Measurements from ENCODE around the gene ZNF274. TPM values are rescaled to one million over a fixed set of nuclear protein-coding genes. Genes with fewer than 3 reads are reported as not detected.

ZNF274 gene
- total RNA-seq, 6 donors from 2014 or later, result 19.0 to 63.9 (median 26.4) TPM

GRCh38 chr19:58183817-58184215 lies 955 bp downstream of the ZNF274 start:
- DNase-seq, result no peak
- H3K9me3 ChIP-seq, result peaks cover 84 to 100% (median 93%) of the 10 kb centered on the region in 4 donors
- H3K4me1 ChIP-seq, result peaks cover 0 to 11% (median 0%) of the 10 kb centered on the region in 4 donors
- peak overlapping the region; percentile 57 to 90 (median 68) for H3K4me3 ChIP-seq
- ATAC-seq (ENCODE audit: low FRiP score in 2 of 2), result no peak
- TF ChIP-seq POLR2A (IDR thresholded peaks at IDR 0.05), result no peak
- no peak for TF ChIP-seq EP300 (IDR thresholded peaks at IDR 0.05)
- TF ChIP-seq POLR2AphosphoS5 (IDR thresholded peaks at IDR 0.05), result no peak
- TF ChIP-seq, protein P1, sequence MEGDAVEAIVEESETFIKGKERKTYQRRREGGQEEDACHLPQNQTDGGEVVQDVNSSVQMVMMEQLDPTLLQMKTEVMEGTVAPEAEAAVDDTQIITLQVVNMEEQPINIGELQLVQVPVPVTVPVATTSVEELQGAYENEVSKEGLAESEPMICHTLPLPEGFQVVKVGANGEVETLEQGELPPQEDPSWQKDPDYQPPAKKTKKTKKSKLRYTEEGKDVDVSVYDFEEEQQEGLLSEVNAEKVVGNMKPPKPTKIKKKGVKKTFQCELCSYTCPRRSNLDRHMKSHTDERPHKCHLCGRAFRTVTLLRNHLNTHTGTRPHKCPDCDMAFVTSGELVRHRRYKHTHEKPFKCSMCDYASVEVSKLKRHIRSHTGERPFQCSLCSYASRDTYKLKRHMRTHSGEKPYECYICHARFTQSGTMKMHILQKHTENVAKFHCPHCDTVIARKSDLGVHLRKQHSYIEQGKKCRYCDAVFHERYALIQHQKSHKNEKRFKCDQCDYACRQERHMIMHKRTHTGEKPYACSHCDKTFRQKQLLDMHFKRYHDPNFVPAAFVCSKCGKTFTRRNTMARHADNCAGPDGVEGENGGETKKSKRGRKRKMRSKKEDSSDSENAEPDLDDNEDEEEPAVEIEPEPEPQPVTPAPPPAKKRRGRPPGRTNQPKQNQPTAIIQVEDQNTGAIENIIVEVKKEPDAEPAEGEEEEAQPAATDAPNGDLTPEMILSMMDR (IDR thresholded peaks at IDR 0.05), result no peak
- H3K27me3 ChIP-seq, result no peaks in the 10 kb centered on the region
- H3K27ac ChIP-seq, result peak overlapping the region; percentile 94 to 100 (median 98)
- peaks cover 19 to 42% (median 35%) of the 10 kb centered on the region in 4 donors for H3K36me3 ChIP-seq
- 16 to 20% methylated on average over 9 to 13 of the region's 13 CpGs for WGBS, 2 donors

DNA sequence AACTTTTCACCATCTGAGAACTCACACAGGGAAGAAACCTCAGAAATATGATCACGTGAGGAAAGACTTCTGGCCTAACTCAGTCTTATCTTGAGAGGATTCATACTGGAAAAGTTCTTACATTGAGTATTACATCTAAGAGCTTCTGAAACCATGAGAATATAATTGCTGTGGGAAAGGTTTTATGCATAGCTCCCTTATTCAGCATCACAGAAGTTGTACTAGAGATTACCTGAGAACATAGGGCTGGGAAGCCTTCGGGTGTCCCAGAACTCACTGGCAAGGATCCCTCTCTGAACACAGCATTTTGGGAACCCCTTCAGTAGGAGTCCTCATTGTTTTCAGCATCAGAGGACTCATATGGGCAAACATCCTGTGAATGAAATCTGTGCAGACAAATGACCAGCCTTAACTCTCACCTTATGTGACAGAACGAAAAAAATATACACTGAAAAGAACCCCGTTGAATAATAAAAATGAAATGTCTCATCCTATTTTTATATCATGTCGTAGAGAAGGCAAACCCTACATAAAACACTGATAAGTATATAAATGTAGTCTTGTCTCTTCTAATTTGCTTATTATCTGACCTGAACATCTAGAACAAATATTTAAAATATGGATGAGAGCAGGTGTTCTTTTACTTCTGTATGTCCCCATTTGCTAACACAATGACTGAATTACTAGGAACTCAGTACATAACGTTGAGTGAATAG lies 14.2 kb downstream of the ZNF274 start:
- no peak for DNase-seq
- WGBS, 2 donors, result 84 to 99% methylated on average over 6 of the region's 6 CpGs
- peaks cover 100% of the 10 kb centered on the region in 4 donors for H3K9me3 ChIP-seq
- H3K4me3 ChIP-seq, result no peak overlapping the region
- no peaks in the 10 kb centered on the region for H3K4me1 ChIP-seq
- H3K36me3 ChIP-seq, result peaks cover 21 to 89% (median 80%) of the 10 kb centered on the region in 4 donors
- no peak overlapping the region for H3K27ac ChIP-seq
- TF ChIP-seq, protein P1 (IDR thresholded peaks at IDR 0.05), result no peak
- TF ChIP-seq POLR2A (IDR thresholded peaks at IDR 0.05) (no peak), POLR2AphosphoS5 (IDR thresholded peaks at IDR 0.05) (no peak), EP300 (IDR thresholded peaks at IDR 0.05) (no peak)
- no peak for ATAC-seq (ENCODE audit: low FRiP score in 2 of 2)
- no peaks in the 10 kb centered on the region for H3K27me3 ChIP-seq

DNA sequence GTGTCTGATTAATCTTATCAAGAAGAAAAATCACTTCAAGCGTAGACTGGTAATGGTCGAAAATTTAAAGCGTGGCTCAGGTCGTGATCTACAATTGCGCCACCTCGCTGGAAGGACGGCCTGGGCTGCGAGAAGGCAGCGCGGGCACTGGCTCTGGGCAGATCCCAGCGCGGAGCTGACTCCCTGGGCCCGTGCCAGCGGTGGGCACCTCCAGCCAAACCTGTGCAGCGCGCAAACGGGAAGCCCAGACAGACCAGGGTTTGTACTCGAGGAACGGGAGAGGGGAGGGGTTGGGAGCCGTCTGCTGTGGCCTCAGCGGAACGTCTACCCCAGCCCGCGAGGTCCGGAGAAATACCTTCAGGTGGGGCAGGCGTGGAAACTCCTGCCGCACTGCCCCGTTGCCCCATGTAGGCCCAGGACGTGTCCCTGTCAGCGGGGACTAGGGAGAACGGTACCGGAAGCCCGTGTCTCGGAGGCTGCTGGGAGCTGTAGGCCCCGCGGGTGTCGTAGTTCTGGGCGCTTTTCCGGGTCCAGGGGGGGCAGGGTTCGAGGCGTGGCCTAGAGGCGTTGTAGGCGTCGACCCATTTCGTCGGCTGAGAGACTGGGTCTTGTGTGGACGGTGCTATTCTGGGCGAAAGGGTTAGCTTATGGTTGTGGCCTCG lies 21.1 kb downstream of the ZNF274 start:
- Histone ChIP-seq H3K4me3 (no peak overlapping the region), H3K4me1 (no peaks in the 10 kb centered on the region), H3K36me3 (peaks cover 22 to 75% (median 53%) of the 10 kb centered on the region in 4 donors), H3K27ac (no peak overlapping the region), H3K27me3 (no peaks in the 10 kb centered on the region), H3K9me3 (peaks cover 99 to 100% (median 100%) of the 10 kb centered on the region in 4 donors)
- 29 to 45% methylated on average over 18 to 47 of the region's 49 CpGs for WGBS, 2 donors
- DNase-seq, result peak in 1 of 2 donors; percentile 49
- TF ChIP-seq, protein P1 (IDR thresholded peaks at IDR 0.05), result no peak
- no peak for TF ChIP-seq POLR2A (IDR thresholded peaks at IDR 0.05)
- ATAC-seq (ENCODE audit: low FRiP score in 2 of 2), result peak in 1 of 2 donors; percentile 21

GRCh38 chr19:58204566-58204965 lies 21.7 kb downstream of the ZNF274 start:
- no peak for DNase-seq
- Histone ChIP-seq H3K4me1 (no peaks in the 10 kb centered on the region), H3K4me3 (no peak overlapping the region), H3K27me3 (no peaks in the 10 kb centered on the region), H3K9me3 (peaks cover 99 to 100% (median 100%) of the 10 kb centered on the region in 4 donors), H3K27ac (no peak overlapping the region), H3K36me3 (peaks cover 23 to 76% (median 53%) of the 10 kb centered on the region in 4 donors)
- no peak for TF ChIP-seq POLR2AphosphoS5 (IDR thresholded peaks at IDR 0.05)
- TF ChIP-seq POLR2A (IDR thresholded peaks at IDR 0.05), result no peak
- TF ChIP-seq, protein P1 (IDR thresholded peaks at IDR 0.05), result no peak
- no peak for TF ChIP-seq EP300 (IDR thresholded peaks at IDR 0.05)
- ATAC-seq (ENCODE audit: low FRiP score in 2 of 2), result no peak
- WGBS, 2 donors, result 51 to 56% methylated on average over 15 of the region's 15 CpGs
